HG02938 (cell line): ENCODE measurements around the gene CDC42BPA.
"Not testable (repeated sequence)": the region's sequence is repeated elsewhere in the genome, so short reads cannot be mapped to it uniquely, and the experiment has no call there.

Experiments
- ATAC-seq: cut with Tn5 transposase; IDR thresholded peaks from one replicate; pipeline ENCODE4 v1.9.1; 2021; ENCODE audit warnings: mild to moderate bottlenecking, moderate library complexity; ENCODE audit not compliant: unreplicated experiment

The CDC42BPA gene

DNA sequence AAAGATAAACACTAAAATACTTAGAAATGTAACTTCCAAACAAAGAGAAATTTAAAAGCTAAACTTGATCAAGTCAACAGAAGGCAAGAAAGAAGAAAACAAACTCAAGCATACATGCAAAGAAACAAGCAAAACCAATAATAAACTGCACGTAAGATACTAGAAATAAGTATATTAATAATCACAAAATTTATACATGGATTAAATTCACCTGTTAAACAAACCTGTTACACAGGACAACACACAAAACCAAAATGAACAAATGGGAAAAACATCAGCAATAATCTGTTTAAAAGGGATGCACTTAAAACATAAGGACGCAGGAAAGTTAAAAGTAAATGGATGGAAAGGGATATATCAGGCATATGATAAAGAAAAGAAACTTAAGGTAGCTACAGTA lies 165.8 kb downstream of the CDC42BPA start:
- ATAC-seq = no peak

DNA sequence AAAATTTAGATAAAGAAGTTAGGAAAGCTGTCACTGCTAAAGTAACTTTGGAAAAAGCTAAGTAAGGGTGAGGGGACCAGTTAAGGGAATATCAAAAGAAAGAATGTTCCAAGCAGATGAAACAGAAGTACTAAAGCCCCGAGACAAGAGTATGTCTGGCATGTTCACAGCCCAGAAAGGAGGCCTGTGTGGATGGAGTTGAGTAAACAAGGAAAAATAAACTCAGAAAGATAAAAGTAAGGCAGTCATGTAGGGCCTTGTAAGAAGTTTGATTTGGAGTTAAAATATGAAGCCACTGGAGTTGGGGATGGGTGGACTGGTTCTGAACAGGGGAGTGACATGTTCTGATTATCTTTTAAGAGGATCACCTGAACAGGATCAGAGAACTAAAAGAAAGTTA lies 177.9 kb downstream of the CDC42BPA start:
- no peak for ATAC-seq

DNA sequence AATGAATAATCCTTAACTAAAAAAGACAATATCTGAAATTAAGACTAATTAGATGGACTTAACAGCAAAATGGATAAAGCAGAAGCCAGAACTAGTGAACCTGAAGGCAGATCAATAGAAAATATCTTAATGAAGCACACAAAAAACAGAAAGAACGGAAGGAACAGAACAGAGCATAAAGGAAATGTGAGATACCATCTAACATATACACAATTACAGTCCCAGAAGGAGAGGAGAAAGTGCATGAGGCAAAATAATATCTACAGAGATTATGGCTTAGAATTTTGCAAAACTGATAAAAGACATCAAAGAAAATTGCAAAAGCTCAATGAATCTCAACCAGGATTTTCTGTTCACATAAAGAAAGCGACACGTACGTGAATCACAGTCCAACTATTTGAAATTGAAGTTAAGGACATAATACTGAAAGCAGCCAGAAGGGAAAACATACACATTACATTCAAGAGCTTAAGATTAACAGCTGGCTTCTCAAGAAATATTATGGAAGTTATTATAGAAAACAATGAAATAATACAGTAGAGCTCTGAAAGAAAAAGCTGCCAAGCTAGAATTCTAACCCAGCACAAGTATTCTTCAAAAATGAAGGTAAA lies 182.0 kb downstream of the CDC42BPA start:
- no peak for ATAC-seq

DNA sequence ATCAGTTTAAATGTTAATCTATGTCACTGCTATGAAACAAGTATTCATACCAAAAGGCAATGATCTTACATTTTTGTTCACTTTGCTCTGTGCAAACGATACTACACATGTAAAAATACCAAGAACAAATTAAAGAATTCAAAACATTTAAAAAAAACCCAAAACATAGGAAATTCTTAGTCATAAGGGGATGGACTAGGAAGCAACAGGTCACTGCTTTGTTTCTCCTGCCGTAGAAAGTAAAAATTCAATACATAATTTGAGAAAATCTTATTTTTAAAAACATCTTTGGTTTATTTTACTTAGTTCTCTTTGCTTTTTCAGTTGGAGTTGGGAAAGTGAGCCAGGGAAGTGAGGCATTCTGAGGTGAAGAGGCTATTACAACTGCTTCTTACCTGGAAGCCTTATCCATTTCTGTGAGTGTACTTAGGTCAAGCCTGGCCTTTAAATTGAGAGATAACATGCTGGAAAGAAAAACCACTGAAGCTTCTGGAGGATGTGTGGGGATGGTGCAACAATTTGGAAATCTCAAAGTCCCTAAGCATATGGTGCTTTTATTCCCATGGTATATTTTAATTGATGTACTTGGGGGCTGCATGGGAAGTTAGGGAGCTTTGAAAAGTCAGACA lies 183.5 kb downstream of the CDC42BPA start:
- no peak for ATAC-seq

DNA sequence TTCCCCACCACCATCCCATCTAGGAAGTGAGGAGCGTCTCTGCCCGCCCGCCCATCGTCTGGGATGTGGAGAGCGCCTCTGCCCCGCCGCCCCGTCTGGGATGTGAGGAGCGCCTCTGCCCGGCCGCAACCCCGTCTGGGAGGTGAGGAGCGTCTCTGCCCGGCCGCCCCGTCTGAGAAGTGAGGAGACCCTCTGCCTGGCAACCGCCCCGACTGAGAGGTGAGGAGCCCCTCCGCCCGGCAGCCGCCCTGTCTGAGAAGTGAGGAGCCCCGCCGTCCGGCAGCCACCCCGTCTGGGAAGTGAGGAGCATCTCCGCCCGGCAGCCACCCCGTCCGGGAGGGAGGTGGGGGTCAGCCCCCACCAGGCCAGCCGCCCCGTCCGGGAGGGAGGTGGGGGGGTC lies 185.6 kb downstream of the CDC42BPA start:
- not testable (repeated sequence) for ATAC-seq

DNA sequence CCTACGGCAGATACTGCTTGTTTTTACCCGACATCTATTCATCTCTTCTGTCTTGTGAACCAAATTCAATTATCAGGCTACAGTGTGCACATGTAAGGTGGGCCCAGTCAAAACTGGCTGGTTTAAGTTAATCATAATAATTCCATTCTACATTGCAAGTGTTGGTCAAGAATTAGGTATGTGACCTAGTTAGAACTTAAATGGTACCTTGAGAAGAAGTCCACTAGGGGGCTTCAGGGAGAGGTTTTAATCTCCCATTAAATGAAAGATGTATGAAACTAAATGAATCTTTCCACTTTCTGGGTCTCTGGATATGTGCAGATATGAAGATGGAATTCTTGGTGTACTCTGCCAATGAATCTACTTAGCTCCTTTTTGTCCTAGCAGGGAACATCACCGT lies 187.1 kb downstream of the CDC42BPA start:
- no peak for ATAC-seq

DNA sequence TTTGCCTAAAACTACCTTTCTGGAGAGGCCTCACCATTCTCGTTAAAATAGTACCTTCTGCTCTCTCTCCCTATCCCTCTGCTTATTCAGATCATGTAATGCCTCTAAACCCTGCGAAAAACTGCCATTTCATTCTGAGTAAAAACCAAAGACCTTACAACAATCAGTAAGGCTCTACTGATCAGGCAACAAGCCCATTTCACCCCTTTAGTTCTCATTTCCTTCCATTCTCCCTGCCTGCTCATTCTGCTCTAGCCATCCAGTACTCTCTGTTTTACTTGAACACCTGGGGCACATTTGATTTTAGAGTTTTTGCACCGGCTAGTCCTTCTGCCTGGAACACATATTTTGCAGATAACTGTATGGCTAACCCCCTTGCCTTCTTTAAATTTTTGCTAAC lies 190.4 kb downstream of the CDC42BPA start:
- ATAC-seq = no peak

DNA sequence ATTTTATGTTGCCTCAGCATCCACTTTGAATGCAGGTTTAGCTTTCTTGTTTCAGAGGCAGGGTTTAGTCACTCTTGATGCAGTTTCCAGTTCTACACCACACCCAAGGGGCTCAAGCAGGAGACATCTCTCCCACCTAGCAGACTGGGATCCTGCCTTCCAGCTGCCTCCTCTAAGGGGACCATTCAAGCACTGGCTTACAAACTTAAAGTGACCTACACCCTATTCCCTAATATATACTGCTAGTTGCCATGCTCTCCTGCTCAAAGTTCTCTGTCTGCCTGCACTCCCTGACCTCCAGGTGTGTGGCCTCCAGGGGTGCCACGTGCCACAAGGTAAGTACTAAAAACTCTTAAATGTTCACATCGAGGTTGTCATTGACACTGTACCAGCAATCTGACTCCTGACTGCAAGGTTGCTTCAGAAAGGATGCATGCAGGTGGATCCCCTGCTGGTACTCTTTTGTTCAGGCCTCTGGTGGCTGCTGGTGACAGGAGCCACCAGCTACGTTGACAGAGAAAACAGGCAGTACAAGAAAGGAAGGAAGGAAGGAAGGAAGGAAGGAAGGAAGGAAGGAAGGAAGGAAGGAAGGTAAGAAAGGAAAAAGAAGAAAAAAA lies 192.3 kb downstream of the CDC42BPA start:
- no peak for ATAC-seq

DNA sequence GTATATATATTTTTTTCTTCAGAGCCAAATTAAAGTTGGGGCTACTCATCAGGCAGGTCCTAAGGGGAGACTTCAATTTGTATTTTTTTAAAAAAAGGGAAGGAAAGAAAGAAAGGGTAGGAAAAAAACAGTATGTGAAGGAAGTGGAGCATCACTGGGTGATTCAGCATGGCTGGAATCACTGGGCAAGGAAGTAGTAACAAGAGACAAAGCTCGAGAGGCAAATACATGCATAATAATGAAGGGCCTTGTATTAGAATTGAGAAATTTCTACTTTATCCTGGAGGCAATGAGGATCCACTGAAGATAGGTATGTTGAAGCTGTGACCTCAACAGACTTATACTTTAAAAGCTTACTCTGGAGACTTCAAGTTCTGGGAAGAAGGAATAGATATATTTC lies 193.8 kb downstream of the CDC42BPA start:
- ATAC-seq = no peak

DNA sequence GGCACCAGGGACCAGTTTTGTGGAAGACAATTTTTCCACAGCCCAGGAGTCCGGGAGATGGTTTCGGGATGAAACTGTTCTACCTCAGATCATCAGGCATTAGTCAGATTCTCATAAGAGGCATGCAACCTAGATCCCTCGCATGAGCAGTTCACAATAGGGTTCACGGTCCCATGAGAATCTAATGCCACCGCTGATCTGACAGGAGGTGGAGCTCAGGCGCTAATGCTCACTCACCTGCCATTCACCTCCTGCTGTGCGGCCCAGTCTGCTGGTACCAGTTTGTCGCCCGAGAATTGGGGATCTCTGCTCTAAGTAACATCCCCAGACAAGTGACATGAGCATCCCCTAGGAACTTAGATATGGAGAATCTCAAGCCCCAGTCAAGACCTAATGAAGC lies 197.5 kb downstream of the CDC42BPA start:
- ATAC-seq = no peak

DNA sequence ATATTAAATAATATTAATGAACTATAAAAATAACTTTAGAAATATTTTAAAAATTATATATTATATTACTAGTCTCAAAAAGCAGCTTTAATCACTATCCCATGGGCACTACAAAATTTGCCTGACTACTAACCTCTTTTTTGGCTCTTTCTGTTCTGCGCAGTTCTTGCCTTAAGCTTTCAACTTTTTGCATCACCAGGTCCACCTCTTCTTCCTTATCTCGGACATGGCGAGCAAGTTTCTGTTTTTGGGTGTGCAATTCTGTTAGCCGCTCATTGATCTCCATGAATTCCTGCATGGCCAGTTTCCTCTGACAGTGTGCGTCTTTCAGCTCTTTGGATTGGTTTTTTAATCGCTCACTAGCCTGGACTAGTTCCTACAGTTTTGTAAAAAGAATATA lies 205.8 kb downstream of the CDC42BPA start:
- no peak for ATAC-seq

DNA sequence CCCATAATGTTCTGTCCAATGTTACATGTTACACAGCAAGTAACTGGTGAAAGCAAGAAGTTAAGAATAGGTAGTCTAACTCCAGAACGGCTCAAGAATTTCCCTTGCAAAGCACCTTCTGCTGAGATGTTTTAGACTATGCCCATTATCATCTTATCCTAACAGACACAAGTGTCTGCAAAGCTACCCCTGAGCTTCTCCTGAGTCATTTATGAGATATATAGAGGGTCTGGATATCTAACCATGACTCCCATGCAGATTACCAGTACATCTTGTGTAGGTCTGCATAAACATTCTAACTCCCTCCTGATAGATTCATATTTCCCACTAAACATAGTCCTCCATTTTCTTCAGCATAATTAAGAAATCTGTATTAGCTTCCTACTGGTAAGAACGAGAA lies 206.5 kb downstream of the CDC42BPA start:
- no peak for ATAC-seq

DNA sequence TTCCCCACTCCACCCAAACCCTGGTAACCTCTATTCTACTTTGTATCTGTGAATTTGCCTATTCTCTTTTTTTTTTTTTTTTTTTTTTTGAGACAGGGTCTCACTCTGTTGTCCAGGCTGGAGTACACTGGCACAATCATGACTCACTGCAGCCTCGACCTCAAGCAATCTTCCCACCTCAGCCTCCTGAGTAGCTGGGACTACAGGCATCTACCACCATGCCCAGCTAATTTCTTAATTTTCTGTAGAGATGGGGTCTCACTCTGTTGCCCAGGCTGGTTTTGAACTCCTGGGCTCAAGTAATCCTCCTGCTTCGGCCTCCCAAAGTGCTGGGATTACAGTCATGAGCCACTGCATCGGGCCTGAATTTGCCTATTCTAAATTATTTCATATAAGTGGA lies 213.0 kb downstream of the CDC42BPA start:
- ATAC-seq = not testable (repeated sequence)

DNA sequence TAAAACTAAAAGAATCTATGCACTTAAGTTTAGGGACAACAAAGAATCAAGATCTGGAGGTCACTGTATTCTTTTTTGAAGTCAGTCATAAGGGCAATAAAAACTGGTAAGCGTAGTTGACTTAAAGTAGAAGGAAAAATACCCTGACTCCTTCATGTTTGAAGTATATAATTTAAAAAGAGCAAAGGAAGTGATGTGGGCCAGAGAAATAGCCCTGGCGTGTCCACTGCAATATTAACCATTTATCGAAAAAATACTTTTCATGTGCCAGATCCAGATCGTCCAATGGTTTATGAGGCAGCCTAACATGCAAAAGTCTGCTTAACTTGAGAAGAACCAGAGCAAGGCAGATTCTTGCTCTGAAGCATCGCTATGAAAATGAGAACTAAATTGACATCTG lies 216.2 kb downstream of the CDC42BPA start:
- no peak for ATAC-seq

DNA sequence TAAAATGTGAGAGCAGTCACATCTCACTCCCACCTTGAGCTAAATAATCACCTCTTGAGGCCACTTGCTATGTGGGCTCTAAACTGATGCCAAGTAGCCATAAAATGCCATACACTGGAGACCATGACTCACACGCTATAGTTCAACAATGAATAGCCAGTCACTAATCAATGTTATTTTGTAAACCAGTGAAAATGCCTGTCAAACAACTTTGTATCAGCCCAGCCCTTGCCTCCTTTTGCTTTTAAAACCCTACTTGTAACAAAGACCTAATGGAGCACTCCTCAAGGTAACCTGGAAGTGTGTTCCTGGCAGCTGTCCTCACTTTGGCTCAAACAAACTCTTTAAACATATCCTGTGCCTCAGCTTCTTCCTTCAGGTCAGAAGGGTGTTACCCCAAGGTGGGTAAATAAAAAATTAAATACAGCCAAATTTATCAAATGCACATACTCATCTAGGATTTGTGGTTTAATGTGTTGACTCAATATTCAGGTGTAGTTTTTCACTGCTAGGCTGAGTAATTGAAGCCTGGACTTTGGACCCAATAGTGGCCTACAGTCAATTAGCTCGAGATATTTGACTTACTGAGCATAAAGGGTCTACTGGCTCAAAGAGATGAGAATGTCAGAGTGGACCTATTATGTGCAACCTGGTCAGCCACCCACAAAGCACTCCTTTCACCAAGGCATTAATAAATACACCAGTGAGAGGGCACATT lies 223.9 kb downstream of the CDC42BPA start:
- ATAC-seq = no peak

DNA sequence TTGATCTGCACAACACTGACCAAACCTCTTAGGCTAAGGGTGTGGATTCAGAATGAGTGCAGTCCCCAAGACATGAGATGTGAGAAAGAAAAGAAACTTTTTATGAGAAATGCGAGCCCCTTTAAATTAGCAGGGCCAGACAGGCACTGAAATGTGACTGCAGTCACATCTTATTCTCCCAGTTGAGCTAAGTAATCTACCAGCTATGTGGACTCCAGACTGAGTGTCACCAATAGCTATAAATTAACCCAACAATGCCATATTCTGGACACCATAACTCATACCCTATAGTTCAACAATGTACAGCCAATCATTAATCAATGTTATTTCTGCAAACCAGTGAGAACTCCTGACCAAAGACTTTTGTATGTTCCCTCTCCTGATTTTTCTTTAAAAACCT lies 225.0 kb downstream of the CDC42BPA start:
- ATAC-seq = no peak

DNA sequence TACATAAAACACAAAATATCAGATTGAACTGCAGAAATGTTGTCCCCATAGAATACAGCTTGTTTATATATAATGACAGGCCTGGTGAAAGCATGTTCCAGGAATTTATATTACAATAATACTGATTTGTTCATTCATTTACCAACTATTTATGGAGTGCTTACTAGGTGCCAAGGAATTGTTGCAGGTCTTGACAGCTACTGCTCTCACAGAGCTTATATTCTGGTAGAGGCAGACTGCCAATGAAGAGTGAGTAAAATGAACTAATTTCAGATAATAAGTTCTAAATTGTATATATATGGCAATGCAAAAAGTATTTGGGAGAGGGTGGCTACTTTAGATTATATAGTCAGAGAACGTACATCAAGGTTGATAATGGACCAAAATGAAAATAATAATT lies 226.2 kb downstream of the CDC42BPA start:
- no peak for ATAC-seq

DNA sequence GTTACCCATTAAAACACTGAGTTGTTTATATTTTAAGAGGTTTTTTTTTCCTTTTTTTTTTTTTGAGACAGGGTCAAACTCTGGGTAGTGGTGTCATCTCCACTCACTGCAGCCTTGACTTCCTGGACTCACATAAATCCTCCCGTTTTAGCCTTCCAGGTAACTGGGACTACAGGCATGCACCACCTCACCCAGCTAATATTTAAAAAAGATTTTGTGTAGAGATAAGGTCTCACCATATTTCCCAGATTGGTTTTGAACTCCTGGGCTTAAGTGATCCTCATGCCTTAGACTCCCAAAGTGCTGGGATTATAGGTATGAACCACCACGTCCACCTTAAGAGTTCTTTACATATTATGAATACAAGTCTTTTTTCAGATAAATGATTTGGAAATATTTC lies 231.7 kb downstream of the CDC42BPA start:
- no peak for ATAC-seq

DNA sequence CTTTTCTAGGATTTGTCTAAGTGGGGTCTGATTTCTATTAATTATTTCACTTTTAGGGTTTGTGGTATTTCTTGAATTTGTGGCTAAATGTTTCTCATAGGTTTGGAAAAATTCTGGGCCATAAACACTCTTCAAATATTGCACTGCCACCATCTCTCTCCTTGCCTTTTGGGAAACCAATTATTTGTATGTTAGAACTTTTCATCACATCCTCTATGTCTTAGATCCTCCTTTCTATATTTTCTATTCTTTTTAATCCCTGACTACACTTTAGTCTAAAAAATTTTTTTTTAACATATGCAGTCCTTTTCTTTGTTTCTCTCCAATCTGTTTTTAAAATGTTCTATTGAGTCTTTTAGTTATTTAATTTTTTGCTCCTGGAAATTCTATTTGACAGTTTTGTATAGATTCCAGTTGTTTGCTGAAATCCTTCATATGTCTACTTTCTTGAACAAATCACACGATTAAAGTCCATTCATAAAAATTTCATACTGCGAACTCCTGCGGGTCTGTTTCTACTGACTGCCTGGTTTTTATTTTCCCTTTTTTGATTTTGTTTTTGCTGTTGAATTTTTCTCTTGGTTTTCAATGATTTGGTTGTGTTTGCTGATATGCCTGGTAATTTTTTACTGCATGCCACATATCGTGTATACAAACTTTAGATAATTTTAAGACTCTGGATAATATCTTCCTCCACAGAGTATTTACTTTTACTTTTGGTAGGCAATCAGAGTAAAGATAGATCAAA lies 235.1 kb downstream of the CDC42BPA start:
- ATAC-seq = no peak

DNA sequence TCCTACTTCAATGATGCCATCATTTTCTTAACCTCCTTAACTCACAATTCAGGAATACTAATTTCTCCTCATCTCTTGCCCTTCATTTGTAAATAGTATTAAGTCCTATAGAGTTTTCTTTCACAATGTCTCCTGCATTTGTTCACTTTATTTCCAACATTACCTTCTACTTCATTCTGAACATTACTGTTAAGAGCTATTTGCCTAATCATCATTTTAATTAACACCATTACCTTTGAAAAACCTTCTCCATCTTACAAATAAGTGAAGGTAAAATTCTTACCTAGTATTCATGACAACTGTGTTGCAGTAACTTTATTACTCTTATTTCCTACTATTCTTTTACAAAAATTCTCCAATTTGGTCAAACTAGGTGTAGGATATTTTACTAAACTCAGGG lies 240.5 kb downstream of the CDC42BPA start:
- ATAC-seq = no peak

DNA sequence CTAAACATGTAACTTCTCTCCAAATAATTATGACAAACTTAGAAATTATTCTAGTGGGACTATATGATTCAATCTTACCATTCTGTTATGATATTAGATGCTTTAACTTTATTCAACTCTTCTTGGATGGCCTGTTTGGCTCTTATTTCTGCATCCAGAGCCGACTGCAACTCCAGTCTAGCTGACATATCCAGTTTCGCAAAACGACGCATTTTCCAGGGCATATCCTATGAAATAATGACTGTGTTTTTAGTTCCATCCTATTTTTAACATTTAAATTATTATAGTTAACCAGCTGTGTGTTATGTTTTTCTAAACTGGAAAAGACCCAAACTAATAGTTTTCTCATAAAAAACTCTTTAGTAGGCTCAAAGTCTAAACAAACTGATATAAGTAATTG lies 244.5 kb downstream of the CDC42BPA start:
- ATAC-seq = no peak
